ENCODE results near the gene CDC37L1.
A peak's percentile ranks its signal among the peaks of the same experiment; 100 is the strongest.

Gene CDC37L1

GRCh38 chr9:4674783-4675182 is 4.6 kb upstream of the CDC37L1 start:
- no peak overlapping the region for H3K27ac ChIP-seq (ENCODE audit: low read depth, low read length)

GRCh38 chr9:4677392-4677791 is 2.0 kb upstream of the CDC37L1 start:
- Histone ChIP-seq H3K9ac (ENCODE audit: low read length) (no peak overlapping the region), H3K4me1 (ENCODE audit: control insufficient read depth, insufficient read depth, low read length) (peaks cover 11% of the 10 kb centered on the region), H3K27me3 (ENCODE audit: control insufficient read depth, insufficient read depth, low read length) (no peaks in the 10 kb centered on the region), H3K27ac (ENCODE audit: low read depth, low read length) (no peak overlapping the region), H3K36me3 (ENCODE audit: control insufficient read depth, insufficient read depth, low read length) (no peaks in the 10 kb centered on the region), H3K4me3 (ENCODE audit: low read length) (no peak overlapping the region)

More at GRCh38 chr9:4674783-4675182, 4.6 kb upstream of the CDC37L1 start:
- no peaks in the 10 kb centered on the region for H3K36me3 ChIP-seq (ENCODE audit: control insufficient read depth, insufficient read depth, low read length)
- no peak overlapping the region for H3K4me3 ChIP-seq (ENCODE audit: low read length)
- no peak overlapping the region for H3K9ac ChIP-seq (ENCODE audit: low read length)
- H3K4me1 ChIP-seq (ENCODE audit: control insufficient read depth, insufficient read depth, low read length) = peaks cover 4% of the 10 kb centered on the region
- H3K27me3 ChIP-seq (ENCODE audit: control insufficient read depth, insufficient read depth, low read length) = no peaks in the 10 kb centered on the region

GRCh38 chr9:4678679-4679267 is 596 bp upstream of the CDC37L1 start:
- Histone ChIP-seq H3K36me3 (ENCODE audit: control insufficient read depth, insufficient read depth, low read length) (no peaks in the 10 kb centered on the region), H3K9ac (ENCODE audit: low read length) (peak overlapping the region; percentile 89), H3K4me3 (ENCODE audit: low read length) (peak overlapping the region; percentile 99), H3K4me1 (ENCODE audit: control insufficient read depth, insufficient read depth, low read length) (peaks cover 11% of the 10 kb centered on the region), H3K27ac (ENCODE audit: low read depth, low read length) (peak overlapping the region; percentile 98), H3K27me3 (ENCODE audit: control insufficient read depth, insufficient read depth, low read length) (no peaks in the 10 kb centered on the region)

- peak overlapping the region; percentile 99 for H3K4me3 ChIP-seq (ENCODE audit: low read length)
- H3K9ac ChIP-seq (ENCODE audit: low read length) = peak overlapping the region; percentile 92
- H3K4me1 ChIP-seq (ENCODE audit: control insufficient read depth, insufficient read depth, low read length) = peaks cover 11% of the 10 kb centered on the region
- H3K36me3 ChIP-seq (ENCODE audit: control insufficient read depth, insufficient read depth, low read length) = no peaks in the 10 kb centered on the region
- H3K27me3 ChIP-seq (ENCODE audit: control insufficient read depth, insufficient read depth, low read length) = no peaks in the 10 kb centered on the region
- peak overlapping the region; percentile 98 for H3K27ac ChIP-seq (ENCODE audit: low read depth, low read length)
These were observed 780 bp downstream of the CDC37L1 start for GRCh38 chr9:4680173-4680525.

- H3K9ac ChIP-seq (ENCODE audit: low read length) = no peak overlapping the region
- H3K27ac ChIP-seq (ENCODE audit: low read depth, low read length) = peak overlapping the region; percentile 98
- peak overlapping the region; percentile 99 for H3K4me3 ChIP-seq (ENCODE audit: low read length)
- no peaks in the 10 kb centered on the region for H3K36me3 ChIP-seq (ENCODE audit: control insufficient read depth, insufficient read depth, low read length)
- peaks cover 11% of the 10 kb centered on the region for H3K4me1 ChIP-seq (ENCODE audit: control insufficient read depth, insufficient read depth, low read length)
- H3K27me3 ChIP-seq (ENCODE audit: control insufficient read depth, insufficient read depth, low read length) = no peaks in the 10 kb centered on the region
These were observed 1.4 kb downstream of the CDC37L1 start for GRCh38 chr9:4680750-4681149.

- Histone ChIP-seq H3K4me1 (ENCODE audit: control insufficient read depth, insufficient read depth, low read length) (peaks cover 8% of the 10 kb centered on the region), H3K36me3 (ENCODE audit: control insufficient read depth, insufficient read depth, low read length) (no peaks in the 10 kb centered on the region), H3K27me3 (ENCODE audit: control insufficient read depth, insufficient read depth, low read length) (no peaks in the 10 kb centered on the region), H3K27ac (ENCODE audit: low read depth, low read length) (no peak overlapping the region), H3K4me3 (ENCODE audit: low read length) (no peak overlapping the region), H3K9ac (ENCODE audit: low read length) (no peak overlapping the region)
These were observed 5.5 kb downstream of the CDC37L1 start for GRCh38 chr9:4684820-4685219.

- H3K27me3 ChIP-seq (ENCODE audit: control insufficient read depth, insufficient read depth, low read length) = no peaks in the 10 kb centered on the region
- H3K9ac ChIP-seq (ENCODE audit: low read length) = no peak overlapping the region
- H3K27ac ChIP-seq (ENCODE audit: low read depth, low read length) = no peak overlapping the region
- H3K4me3 ChIP-seq (ENCODE audit: low read length) = no peak overlapping the region
- peaks cover under 1% of the 10 kb centered on the region for H3K36me3 ChIP-seq (ENCODE audit: control insufficient read depth, insufficient read depth, low read length)
- H3K4me1 ChIP-seq (ENCODE audit: control insufficient read depth, insufficient read depth, low read length) = no peaks in the 10 kb centered on the region
These were observed 6.7 kb downstream of the CDC37L1 start for GRCh38 chr9:4686112-4686511.

- Histone ChIP-seq H3K27me3 (ENCODE audit: control insufficient read depth, insufficient read depth, low read length) (no peaks in the 10 kb centered on the region), H3K9ac (ENCODE audit: low read length) (no peak overlapping the region), H3K36me3 (ENCODE audit: control insufficient read depth, insufficient read depth, low read length) (peaks cover 3% of the 10 kb centered on the region), H3K4me1 (ENCODE audit: control insufficient read depth, insufficient read depth, low read length) (no peaks in the 10 kb centered on the region), H3K27ac (ENCODE audit: low read depth, low read length) (no peak overlapping the region), H3K4me3 (ENCODE audit: low read length) (no peak overlapping the region)
These were observed 7.2 kb downstream of the CDC37L1 start for GRCh38 chr9:4686584-4686983.

- Histone ChIP-seq H3K27me3 (ENCODE audit: control insufficient read depth, insufficient read depth, low read length) (no peaks in the 10 kb centered on the region), H3K36me3 (ENCODE audit: control insufficient read depth, insufficient read depth, low read length) (peaks cover 3% of the 10 kb centered on the region), H3K9ac (ENCODE audit: low read length) (no peak overlapping the region), H3K4me3 (ENCODE audit: low read length) (no peak overlapping the region), H3K4me1 (ENCODE audit: control insufficient read depth, insufficient read depth, low read length) (no peaks in the 10 kb centered on the region), H3K27ac (ENCODE audit: low read depth, low read length) (no peak overlapping the region)
These were observed 9.7 kb downstream of the CDC37L1 start for GRCh38 chr9:4689021-4689420.

- Histone ChIP-seq H3K27me3 (ENCODE audit: control insufficient read depth, insufficient read depth, low read length) (no peaks in the 10 kb centered on the region), H3K4me1 (ENCODE audit: control insufficient read depth, insufficient read depth, low read length) (no peaks in the 10 kb centered on the region), H3K36me3 (ENCODE audit: control insufficient read depth, insufficient read depth, low read length) (peaks cover 3% of the 10 kb centered on the region), H3K9ac (ENCODE audit: low read length) (no peak overlapping the region), H3K4me3 (ENCODE audit: low read length) (no peak overlapping the region), H3K27ac (ENCODE audit: low read depth, low read length) (no peak overlapping the region)
These were observed 10.3 kb downstream of the CDC37L1 start for GRCh38 chr9:4689687-4690104.

- H3K27ac ChIP-seq (ENCODE audit: low read depth, low read length) = no peak overlapping the region
- no peaks in the 10 kb centered on the region for H3K4me1 ChIP-seq (ENCODE audit: control insufficient read depth, insufficient read depth, low read length)
- peaks cover 3% of the 10 kb centered on the region for H3K36me3 ChIP-seq (ENCODE audit: control insufficient read depth, insufficient read depth, low read length)
- no peaks in the 10 kb centered on the region for H3K27me3 ChIP-seq (ENCODE audit: control insufficient read depth, insufficient read depth, low read length)
- H3K9ac ChIP-seq (ENCODE audit: low read length) = no peak overlapping the region
- H3K4me3 ChIP-seq (ENCODE audit: low read length) = no peak overlapping the region
These were observed 10.8 kb downstream of the CDC37L1 start for GRCh38 chr9:4690144-4690543.

GRCh38 chr9:4691795-4692194 is 12.4 kb downstream of the CDC37L1 start:
- Histone ChIP-seq H3K4me1 (ENCODE audit: control insufficient read depth, insufficient read depth, low read length) (no peaks in the 10 kb centered on the region), H3K9ac (ENCODE audit: low read length) (no peak overlapping the region), H3K27ac (ENCODE audit: low read depth, low read length) (no peak overlapping the region), H3K36me3 (ENCODE audit: control insufficient read depth, insufficient read depth, low read length) (peaks cover 3% of the 10 kb centered on the region), H3K4me3 (ENCODE audit: low read length) (no peak overlapping the region), H3K27me3 (ENCODE audit: control insufficient read depth, insufficient read depth, low read length) (no peaks in the 10 kb centered on the region)

GRCh38 chr9:4700091-4700490 is 20.7 kb downstream of the CDC37L1 start:
- H3K27ac ChIP-seq (ENCODE audit: low read depth, low read length) = no peak overlapping the region
- H3K36me3 ChIP-seq (ENCODE audit: control insufficient read depth, insufficient read depth, low read length) = peaks cover 9% of the 10 kb centered on the region

More at GRCh38 chr9:4700091-4700490, 20.7 kb downstream of the CDC37L1 start:
- H3K4me3 ChIP-seq (ENCODE audit: low read length) = no peak overlapping the region
- no peak overlapping the region for H3K9ac ChIP-seq (ENCODE audit: low read length)
- no peaks in the 10 kb centered on the region for H3K27me3 ChIP-seq (ENCODE audit: control insufficient read depth, insufficient read depth, low read length)
- H3K4me1 ChIP-seq (ENCODE audit: control insufficient read depth, insufficient read depth, low read length) = no peaks in the 10 kb centered on the region
